AG08395 (cell line): ENCODE measurements around the gene C12orf75.
"Not testable (repeated sequence)": the region's sequence is repeated elsewhere in the genome, so short reads cannot be mapped to it uniquely, and the experiment has no call there.

Experiments used
- DNase-seq: peaks from one replicate; pipeline ENCODE4 v3.0.0; 2012; ENCODE audit warnings: mixed read lengths, low spot score

The C12orf75 gene

GRCh38 chr12:105310476-105311085 lies 19.9 kb upstream of the C12orf75 start:
- DNase-seq, result not testable (repeated sequence)

GRCh38 chr12:105311936-105312335 lies 18.6 kb upstream of the C12orf75 start:
- not testable (repeated sequence) for DNase-seq

- not testable (repeated sequence) for DNase-seq
Measured at GRCh38 chr12:105313755-105314154, 16.7 kb upstream of the C12orf75 start.

- no peak for DNase-seq
Measured at GRCh38 chr12:105315130-105315529, 15.4 kb upstream of the C12orf75 start.

- DNase-seq, result no peak
Measured at GRCh38 chr12:105315726-105316125, 14.8 kb upstream of the C12orf75 start.

GRCh38 chr12:105316931-105317852 lies 13.3 kb upstream of the C12orf75 start:
- DNase-seq, result peak; percentile 63

- DNase-seq, result no peak
Measured at GRCh38 chr12:105317942-105318621, 12.4 kb upstream of the C12orf75 start.

GRCh38 chr12:105318651-105319483 lies 11.6 kb upstream of the C12orf75 start:
- DNase-seq, result no peak

- no peak for DNase-seq
Measured at GRCh38 chr12:105319691-105320209, 10.7 kb upstream of the C12orf75 start.

GRCh38 chr12:105321125-105321524 lies 9.4 kb upstream of the C12orf75 start:
- no peak for DNase-seq

GRCh38 chr12:105322070-105322469 lies 8.4 kb upstream of the C12orf75 start:
- DNase-seq, result peak; percentile 60

GRCh38 chr12:105324704-105325103 lies 5.8 kb upstream of the C12orf75 start:
- no peak for DNase-seq

- no peak for DNase-seq
Measured at GRCh38 chr12:105325117-105325516, 5.4 kb upstream of the C12orf75 start.

- no peak for DNase-seq
Measured at GRCh38 chr12:105329926-105330282, 587 bp upstream of the C12orf75 start.

- no peak for DNase-seq
Measured at GRCh38 chr12:105330931-105331804, 677 bp downstream of the C12orf75 start.

- DNase-seq, result no peak
Measured at GRCh38 chr12:105331805-105332251, 1.3 kb downstream of the C12orf75 start.

GRCh38 chr12:105332286-105332685 lies 1.8 kb downstream of the C12orf75 start:
- not testable (repeated sequence) for DNase-seq

- DNase-seq, result no peak
Measured at GRCh38 chr12:105332925-105333324, 2.4 kb downstream of the C12orf75 start.

GRCh38 chr12:105334001-105334400 lies 3.5 kb downstream of the C12orf75 start:
- no peak for DNase-seq

- DNase-seq, result no peak
Measured at GRCh38 chr12:105334582-105334981, 4.1 kb downstream of the C12orf75 start.

- no peak for DNase-seq
Measured at GRCh38 chr12:105335856-105336255, 5.4 kb downstream of the C12orf75 start.
